Prostate gland (tissue), 2 donors: ENCODE results near the gene ARMH3. TPM values are rescaled to one million over a fixed set of nuclear protein-coding genes. Genes with fewer than 3 reads are reported as not detected.

Experiments
- DNase-seq: peaks from one replicate; pipeline ENCODE4 v3.0.0-alpha.2; 2019; ENCODE audit warnings: low spot score
- H3K27ac ChIP-seq, 2 donors: fragments of 200-600 bp; sonication (generic); 2 replicates each; pipeline ENCODE4 v1.5.1; 2017 to 2019
- H3K27me3 ChIP-seq: fragments of 200-600 bp; sonication (generic); replicated peaks from 2 replicates; pipeline ENCODE4 v1.5.1; 2019; ENCODE audit not compliant: insufficient read depth
- H3K36me3 ChIP-seq, 2 donors: fragments of 200-600 bp; sonication (generic); 1 replicate in 1 of 2; 2 replicates in 1 of 2; pipeline versions ENCODE4 v1.5.1 to v1.8.1; 2017 to 2019
- H3K4me1 ChIP-seq: fragments of 200-600 bp; sonication (generic); replicated peaks from 2 replicates; pipeline ENCODE4 v1.5.1; 2019
- H3K4me3 ChIP-seq, 2 donors: fragments of 200-600 bp; sonication (generic); 2 replicates each; pipeline ENCODE4 v1.5.1; 2017 to 2019
- H3K9me3 ChIP-seq: fragments of 200-600 bp; sonication (generic); 2 replicates; pipeline ENCODE4 v1.5.1; 2017
- CTCF ChIP-seq, 4 experiments: fragments of 200-600 bp in 2 of 4; fragments of 450-650 bp in 2 of 4; sonication (generic) in 2 of 4; IDR thresholded peaks; 1 replicate in 3 of 4; 2 replicates in 1 of 4; pipeline ENCODE4 v1.5.1; 2016 to 2019; ENCODE audit warnings: antibody characterized with exemption in 4 of 4, mild to moderate bottlenecking in 2 of 4, moderate library complexity in 2 of 4
- POLR2A ChIP-seq: fragments of 450-650 bp; IDR thresholded peaks from one replicate; pipeline ENCODE4 v1.6.1; 2016; ENCODE audit warnings: antibody characterized with exemption, mild to moderate bottlenecking
- POLR2AphosphoS5 ChIP-seq: sonication (generic); formaldehyde crosslinking; IDR thresholded peaks from one replicate; pipeline ENCODE4 v1.6.1; 2017; ENCODE audit warnings: antibody characterized with exemption
- WGBS: methylation state at CpG from one replicate; pipeline ENCODE4 v1.1.5; 2018; 5-methylcytosine and 5-hydroxymethylcytosine counted together
- intact Hi-C: fragments of 100-400 bp; cut with DNase I; formaldehyde crosslinking; loops from one replicate; pipeline ENCODE4 v1.14.2; 2022
- total RNA-seq, 2 donors: library from RNA; depleted of rRNA; stranded (reverse); fragments of >200 nt; gene quantifications; one replicate each; pipeline ENCODE4 v1.1.0, GENCODE V29; 2016

ARMH3 gene
- total RNA-seq, 2 donors from 2014 or later, result 15.1 to 20.5 TPM

GRCh38 chr10:101867931-101868330, 188.0 kb downstream of the ARMH3 start:
- H3K27ac ChIP-seq, result no peak overlapping the region
- no peaks in the 10 kb centered on the region for H3K27me3 ChIP-seq
- 31% methylated on average over 1 of the region's 1 CpG for WGBS
- no peak for TF ChIP-seq POLR2A
- TF ChIP-seq POLR2AphosphoS5, result peak; percentile 14
- intact Hi-C loops, result no loop called here
- no peaks in the 10 kb centered on the region for H3K4me1 ChIP-seq
- no peak overlapping the region for H3K4me3 ChIP-seq
- DNase-seq, result no peak
- no peaks in the 10 kb centered on the region for H3K9me3 ChIP-seq
- H3K36me3 ChIP-seq, result no peaks in the 10 kb centered on the region

- no peak for DNase-seq
- WGBS, result 96% methylated on average over 2 of the region's 2 CpGs
- Histone ChIP-seq H3K4me3 (no peak overlapping the region), H3K9me3 (no peaks in the 10 kb centered on the region), H3K27me3 (no peaks in the 10 kb centered on the region), H3K36me3 (no peaks in the 10 kb centered on the region), H3K27ac (no peak overlapping the region), H3K4me1 (no peaks in the 10 kb centered on the region)
- TF ChIP-seq POLR2A (no peak), POLR2AphosphoS5 (no peak), CTCF (IDR thresholded peaks at IDR 0.05) (no peak)
- intact Hi-C loops, result no loop called here
These were observed 196.4 kb downstream of the ARMH3 start for GRCh38 chr10:101859530-101859929.

GRCh38 chr10:101858723-101859500, 197.1 kb downstream of the ARMH3 start:
- WGBS, result 77% methylated on average over 3 of the region's 3 CpGs
- Histone ChIP-seq H3K27me3 (no peaks in the 10 kb centered on the region), H3K4me3 (no peak overlapping the region), H3K9me3 (no peaks in the 10 kb centered on the region), H3K4me1 (no peaks in the 10 kb centered on the region), H3K27ac (no peak overlapping the region), H3K36me3 (no peaks in the 10 kb centered on the region)
- DNase-seq, result no peak
- intact Hi-C loops, result no loop called here
- TF ChIP-seq CTCF (IDR thresholded peaks at IDR 0.05) (no peak), POLR2AphosphoS5 (no peak), POLR2A (no peak)

- H3K9me3 ChIP-seq, result no peaks in the 10 kb centered on the region
- H3K27ac ChIP-seq, result no peak overlapping the region
- TF ChIP-seq POLR2AphosphoS5 (no peak), POLR2A (no peak), CTCF (IDR thresholded peaks at IDR 0.05) (no peak)
- no peak for DNase-seq
- no peak overlapping the region for H3K4me3 ChIP-seq
- H3K27me3 ChIP-seq, result no peaks in the 10 kb centered on the region
- intact Hi-C loops, result no loop called here
- H3K36me3 ChIP-seq, result no peaks in the 10 kb centered on the region
- 100% methylated on average over 1 of the region's 1 CpG for WGBS
- no peaks in the 10 kb centered on the region for H3K4me1 ChIP-seq
These were observed 198.0 kb downstream of the ARMH3 start for GRCh38 chr10:101857802-101858476.

GRCh38 chr10:101856626-101857025, 199.3 kb downstream of the ARMH3 start:
- no peaks in the 10 kb centered on the region for H3K9me3 ChIP-seq
- no peaks in the 10 kb centered on the region for H3K4me1 ChIP-seq
- no peaks in the 10 kb centered on the region for H3K27me3 ChIP-seq
- no peak for TF ChIP-seq POLR2A
- TF ChIP-seq CTCF (IDR thresholded peaks at IDR 0.05), result no peak
- no peak for TF ChIP-seq POLR2AphosphoS5
- no peaks in the 10 kb centered on the region for H3K36me3 ChIP-seq
- H3K27ac ChIP-seq, result no peak overlapping the region
- H3K4me3 ChIP-seq, result no peak overlapping the region
- intact Hi-C loops, result no loop called here
- DNase-seq, result no peak
